Large intestine (tissue), 3 donors: Measurements from ENCODE around the gene SEPTIN5. TPM values are rescaled to one million over a fixed set of nuclear protein-coding genes. Genes with fewer than 3 reads are reported as not detected.

Experiments used
- DNase-seq, 2 donors: peaks; one replicate each; pipeline versions ENCODE4 v3.0.0 to v3.0.0-alpha.2; 2013
- H3K27ac ChIP-seq: one replicate; pipeline ENCODE4 v1.5.1; 2013; ENCODE audit warnings: low read length
- H3K27me3 ChIP-seq: 2 replicates; pipeline ENCODE4 v1.6.1; 2013; ENCODE audit warnings: low read length; ENCODE audit not compliant: control insufficient read depth, insufficient read depth
- H3K36me3 ChIP-seq: 2 replicates; pipeline ENCODE4 v1.6.1; 2013; ENCODE audit warnings: low read length; ENCODE audit not compliant: control insufficient read depth, insufficient read depth
- H3K4me1 ChIP-seq: one replicate; pipeline ENCODE4 v1.6.1; 2013; ENCODE audit warnings: low read length; ENCODE audit not compliant: control insufficient read depth, insufficient read depth
- H3K4me3 ChIP-seq: one replicate; pipeline ENCODE4 v1.5.1; 2013; ENCODE audit warnings: low read length
- H3K9me3 ChIP-seq: one replicate; pipeline ENCODE4 v1.6.1; 2013; ENCODE audit warnings: mild to moderate bottlenecking, low read depth, low read length, moderate library complexity; ENCODE audit not compliant: control insufficient read depth
- WGBS: methylation state at CpG from one replicate; pipeline ENCODE4 v1.1.5; 2013; ENCODE audit warnings: low lambda C conversion rate; ENCODE audit not compliant: insufficient coverage; 5-methylcytosine and 5-hydroxymethylcytosine counted together
- polyA plus RNA-seq: library from polyadenylated mRNA; unstranded; fragments of 120-200 nt; gene quantifications from one replicate; pipeline ENCODE4 v1.2.1, GENCODE V29; 2013

Gene SEPTIN5
- polyA plus RNA-seq, 1 donor = 24.9 TPM

- no peak for DNase-seq
- Histone ChIP-seq H3K27ac (no peak overlapping the region), H3K4me1 (no peaks in the 10 kb centered on the region), H3K27me3 (peaks cover 28% of the 10 kb centered on the region), H3K9me3 (no peaks in the 10 kb centered on the region), H3K36me3 (no peaks in the 10 kb centered on the region), H3K4me3 (no peak overlapping the region)
- WGBS = no CpG with 5 or more reads among the region's 21 CpGs
Observed at GRCh38 chr22:19735665-19736510, 21.6 kb downstream of the SEPTIN5 start.

GRCh38 chr22:19737846-19738663 lies 23.8 kb downstream of the SEPTIN5 start:
- Histone ChIP-seq H3K4me1 (no peaks in the 10 kb centered on the region), H3K27ac (no peak overlapping the region), H3K9me3 (no peaks in the 10 kb centered on the region), H3K4me3 (no peak overlapping the region), H3K27me3 (peaks cover 24% of the 10 kb centered on the region), H3K36me3 (no peaks in the 10 kb centered on the region)
- DNase-seq = no peak
- no CpG with 5 or more reads among the region's 17 CpGs for WGBS

GRCh38 chr22:19738664-19739447 lies 24.6 kb downstream of the SEPTIN5 start:
- no CpG with 5 or more reads among the region's 31 CpGs for WGBS
- H3K27me3 ChIP-seq = peaks cover 24% of the 10 kb centered on the region
- DNase-seq = no peak

GRCh38 chr22:19739448-19739895 lies 25.2 kb downstream of the SEPTIN5 start:
- WGBS = no CpG with 5 or more reads among the region's 16 CpGs
- no peaks in the 10 kb centered on the region for H3K36me3 ChIP-seq
- DNase-seq = no peak
- H3K9me3 ChIP-seq = no peaks in the 10 kb centered on the region
- H3K4me3 ChIP-seq = no peak overlapping the region
- peaks cover 24% of the 10 kb centered on the region for H3K27me3 ChIP-seq
- no peak overlapping the region for H3K27ac ChIP-seq
- no peaks in the 10 kb centered on the region for H3K4me1 ChIP-seq

More at GRCh38 chr22:19738664-19739447, 24.6 kb downstream of the SEPTIN5 start:
- H3K36me3 ChIP-seq = no peaks in the 10 kb centered on the region
- H3K9me3 ChIP-seq = no peaks in the 10 kb centered on the region
- H3K27ac ChIP-seq = no peak overlapping the region
- no peaks in the 10 kb centered on the region for H3K4me1 ChIP-seq
- no peak overlapping the region for H3K4me3 ChIP-seq

GRCh38 chr22:19739911-19740449 lies 25.7 kb downstream of the SEPTIN5 start:
- H3K4me1 ChIP-seq = no peaks in the 10 kb centered on the region
- H3K27me3 ChIP-seq = peaks cover 24% of the 10 kb centered on the region
- no CpG with 5 or more reads among the region's 7 CpGs for WGBS
- no peak for DNase-seq
- no peak overlapping the region for H3K4me3 ChIP-seq
- no peaks in the 10 kb centered on the region for H3K36me3 ChIP-seq
- H3K9me3 ChIP-seq = no peaks in the 10 kb centered on the region
- no peak overlapping the region for H3K27ac ChIP-seq

GRCh38 chr22:19740586-19740985 lies 26.3 kb downstream of the SEPTIN5 start:
- H3K4me3 ChIP-seq = no peak overlapping the region
- H3K9me3 ChIP-seq = no peaks in the 10 kb centered on the region
- H3K27me3 ChIP-seq = peaks cover 21% of the 10 kb centered on the region
- no peaks in the 10 kb centered on the region for H3K36me3 ChIP-seq
- DNase-seq = no peak
- WGBS = no CpG with 5 or more reads among the region's 15 CpGs
- H3K4me1 ChIP-seq = no peaks in the 10 kb centered on the region
- H3K27ac ChIP-seq = no peak overlapping the region

- Histone ChIP-seq H3K27me3 (peaks cover 18% of the 10 kb centered on the region), H3K27ac (no peak overlapping the region), H3K36me3 (no peaks in the 10 kb centered on the region), H3K4me3 (no peak overlapping the region), H3K4me1 (no peaks in the 10 kb centered on the region), H3K9me3 (no peaks in the 10 kb centered on the region)
- no peak for DNase-seq
- WGBS = no CpG with 5 or more reads among the region's 7 CpGs
Observed at GRCh38 chr22:19741053-19741452, 26.8 kb downstream of the SEPTIN5 start.

GRCh38 chr22:19742160-19743066 lies 28.1 kb downstream of the SEPTIN5 start:
- Histone ChIP-seq H3K27me3 (peaks cover 4% of the 10 kb centered on the region), H3K9me3 (no peaks in the 10 kb centered on the region), H3K4me1 (no peaks in the 10 kb centered on the region), H3K27ac (no peak overlapping the region), H3K36me3 (no peaks in the 10 kb centered on the region), H3K4me3 (no peak overlapping the region)
- no peak for DNase-seq
- 67% methylated on average over 1 of the region's 21 CpGs for WGBS

- Histone ChIP-seq H3K27ac (no peak overlapping the region), H3K4me1 (no peaks in the 10 kb centered on the region), H3K27me3 (peaks cover 2% of the 10 kb centered on the region), H3K36me3 (no peaks in the 10 kb centered on the region), H3K9me3 (no peaks in the 10 kb centered on the region), H3K4me3 (no peak overlapping the region)
- no peak for DNase-seq
- WGBS = no CpG with 5 or more reads among the region's 6 CpGs
Observed at GRCh38 chr22:19743081-19743480, 28.8 kb downstream of the SEPTIN5 start.
